ENCODE measurements around the gene PAQR4. TPM values are rescaled to one million over a fixed set of nuclear protein-coding genes. Genes with fewer than 3 reads are reported as not detected.
"Not testable (repeated sequence)": the region's sequence is repeated elsewhere in the genome, so short reads cannot be mapped to it uniquely, and the experiment has no call there.

PAQR4 gene
- total and polyA plus RNA-seq, 2 donors from 2014 or later = 3.5 to 5.9 TPM

GRCh38 chr16:2939968-2940367 is 29.2 kb upstream of the PAQR4 start:
- no peak for DNase-seq
- Histone ChIP-seq H3K4me1 (ENCODE audit: control insufficient read depth in 2 of 3, insufficient read depth in 2 of 3, low read depth in 1 of 3, low read length in 3 of 3) (no peaks in the 10 kb centered on the region), H3K36me3 (ENCODE audit: control insufficient read depth in 2 of 3, insufficient read depth in 3 of 3, low read length in 3 of 3) (peaks cover 2 to 24% (median 5%) of the 10 kb centered on the region in 3 donors), H3K9me3 (ENCODE audit: control insufficient read depth in 2 of 3, insufficient read depth in 1 of 3, low read length in 3 of 3) (no peaks in the 10 kb centered on the region), H3K9ac (ENCODE audit: low read length in 3 of 3) (no peak overlapping the region), H3K27me3 (ENCODE audit: control insufficient read depth, insufficient read depth, low read length) (no peaks in the 10 kb centered on the region), H3K27ac (ENCODE audit: low read depth in 2 of 2, low read length in 2 of 2) (no peak overlapping the region), H3K4me3 (ENCODE audit: low read length in 3 of 3) (no peak overlapping the region)
- intact Hi-C loops (cut with DNase I) = no loop called here
- no peak for FAIRE-seq
- no peak for TF ChIP-seq CTCF (IDR thresholded peaks at IDR 0.05; ENCODE audit: borderline replicate concordance, extremely low read depth, insufficient read depth)

- H3K36me3 ChIP-seq (ENCODE audit: control insufficient read depth in 2 of 3, insufficient read depth in 3 of 3, low read length in 3 of 3) = peaks cover 4 to 28% (median 5%) of the 10 kb centered on the region in 3 donors
These were observed 27.1 kb upstream of the PAQR4 start for GRCh38 chr16:2942045-2942444.

GRCh38 chr16:2943716-2944115 is 25.4 kb upstream of the PAQR4 start:
- H3K27ac ChIP-seq (ENCODE audit: low read depth in 2 of 2, low read length in 2 of 2); H3K9me3 ChIP-seq (ENCODE audit: control insufficient read depth in 2 of 3, insufficient read depth in 1 of 3, low read length in 3 of 3); H3K4me3 ChIP-seq (ENCODE audit: low read length in 3 of 3); H3K9ac ChIP-seq (ENCODE audit: low read length in 3 of 3); FAIRE-seq; H3K4me1 ChIP-seq (ENCODE audit: control insufficient read depth in 2 of 3, insufficient read depth in 2 of 3, low read depth in 1 of 3, low read length in 3 of 3); DNase-seq; intact Hi-C loops (cut with DNase I); H3K27me3 ChIP-seq (ENCODE audit: control insufficient read depth, insufficient read depth, low read length): not testable (repeated sequence)
- H3K36me3 ChIP-seq (ENCODE audit: control insufficient read depth in 2 of 3, insufficient read depth in 3 of 3, low read length in 3 of 3) = peaks cover 4 to 22% (median 5%) of the 10 kb centered on the region in 3 donors

More at GRCh38 chr16:2942045-2942444, 27.1 kb upstream of the PAQR4 start:
- H3K4me3 ChIP-seq (ENCODE audit: low read length in 3 of 3) = no peak overlapping the region
- no peaks in the 10 kb centered on the region for H3K27me3 ChIP-seq (ENCODE audit: control insufficient read depth, insufficient read depth, low read length)
- intact Hi-C loops (cut with DNase I) = no loop called here
- H3K9ac ChIP-seq (ENCODE audit: low read length in 3 of 3) = no peak overlapping the region
- no peak for DNase-seq
- TF ChIP-seq CTCF (IDR thresholded peaks at IDR 0.05; ENCODE audit: borderline replicate concordance, extremely low read depth, insufficient read depth) = no peak
- H3K9me3 ChIP-seq (ENCODE audit: control insufficient read depth in 2 of 3, insufficient read depth in 1 of 3, low read length in 3 of 3) = no peaks in the 10 kb centered on the region
- no peaks in the 10 kb centered on the region for H3K4me1 ChIP-seq (ENCODE audit: control insufficient read depth in 2 of 3, insufficient read depth in 2 of 3, low read depth in 1 of 3, low read length in 3 of 3)
- no peak overlapping the region for H3K27ac ChIP-seq (ENCODE audit: low read depth in 2 of 2, low read length in 2 of 2)
- FAIRE-seq = no peak

- intact Hi-C loops (cut with DNase I) = no loop called here
- FAIRE-seq (no peak), DNase-seq (no peak)
- peaks cover 0 to 14% (median 2%) of the 10 kb centered on the region in 3 donors for H3K36me3 ChIP-seq (ENCODE audit: control insufficient read depth in 2 of 3, insufficient read depth in 3 of 3, low read length in 3 of 3)
- H3K27ac ChIP-seq (ENCODE audit: low read depth in 2 of 2, low read length in 2 of 2) = no peak overlapping the region
- H3K27me3 ChIP-seq (ENCODE audit: control insufficient read depth, insufficient read depth, low read length) = no peaks in the 10 kb centered on the region
- no peaks in the 10 kb centered on the region for H3K9me3 ChIP-seq (ENCODE audit: control insufficient read depth in 2 of 3, insufficient read depth in 1 of 3, low read length in 3 of 3)
- H3K4me1 ChIP-seq (ENCODE audit: control insufficient read depth in 2 of 3, insufficient read depth in 2 of 3, low read depth in 1 of 3, low read length in 3 of 3) = no peaks in the 10 kb centered on the region
- no peak overlapping the region for H3K4me3 ChIP-seq (ENCODE audit: low read length in 3 of 3)
- no peak for TF ChIP-seq CTCF (IDR thresholded peaks at IDR 0.05; ENCODE audit: borderline replicate concordance, extremely low read depth, insufficient read depth)
- H3K9ac ChIP-seq (ENCODE audit: low read length in 3 of 3) = no peak overlapping the region
These were observed 22.5 kb upstream of the PAQR4 start for GRCh38 chr16:2946649-2947048.
